ENCODE data around the gene OPCML. TPM values are rescaled to one million over a fixed set of nuclear protein-coding genes. Genes with fewer than 3 reads are reported as not detected.

The OPCML gene
- total RNA-seq, 1 experiment from 2014 or later = not detected

- ChIA-PET POLR2A (no interaction called here), CTCF (no interaction called here)
- Histone ChIP-seq H3K4me3 (ENCODE audit: low read depth in 2 of 2, low read length in 2 of 2) (no peak overlapping the region), H3K36me3 (ENCODE audit: control insufficient read depth, insufficient read depth, low read length) (no peaks in the 10 kb centered on the region), H3K4me1 (ENCODE audit: control insufficient read depth, insufficient read depth, low read length) (no peaks in the 10 kb centered on the region), H3K27ac (ENCODE audit: low read length) (no peak overlapping the region), H3K9me3 (ENCODE audit: control insufficient read depth, insufficient read depth, low read depth, low read length) (no peaks in the 10 kb centered on the region; the same call in 1 of the 2 replicates), H3K27me3 (ENCODE audit: control insufficient read depth, insufficient read depth, low read length) (no peaks in the 10 kb centered on the region)
- ATAC-seq = no peak
- intact Hi-C loops (cut with micrococcal nuclease; ENCODE audit: unreplicated experiment) (no loop called here), in situ Hi-C loops (cut with HindIII; ENCODE audit: low pct_unique_long_range_greater_than_20kb, low sequenced_read_pairs) (no loop called here)
- no peak for DNase-seq (ENCODE audit: low read depth, low spot score)
- no TSS peak for BruUV-seq (replicated peaks)
- TF ChIP-seq SIN3A (IDR thresholded peaks at IDR 0.05; ENCODE audit: borderline replicate concordance, insufficient read depth, low read depth, low read length) (no peak), REST (IDR thresholded peaks at IDR 0.05; ENCODE audit: insufficient read depth in 1 of 2, low read depth in 2 of 2, low read length in 1 of 2) (no peak), POLR2AphosphoS5 (IDR thresholded peaks at IDR 0.05; ENCODE audit: low read depth, low read length) (no peak), TCF7L2 (IDR thresholded peaks at IDR 0.05; ENCODE audit: low read depth, low read length) (no peak), CTCF (IDR thresholded peaks at IDR 0.05) (no peak)
These were observed 1027.7 kb downstream of the OPCML start for GRCh38 chr11:132504501-132505041.

DNA sequence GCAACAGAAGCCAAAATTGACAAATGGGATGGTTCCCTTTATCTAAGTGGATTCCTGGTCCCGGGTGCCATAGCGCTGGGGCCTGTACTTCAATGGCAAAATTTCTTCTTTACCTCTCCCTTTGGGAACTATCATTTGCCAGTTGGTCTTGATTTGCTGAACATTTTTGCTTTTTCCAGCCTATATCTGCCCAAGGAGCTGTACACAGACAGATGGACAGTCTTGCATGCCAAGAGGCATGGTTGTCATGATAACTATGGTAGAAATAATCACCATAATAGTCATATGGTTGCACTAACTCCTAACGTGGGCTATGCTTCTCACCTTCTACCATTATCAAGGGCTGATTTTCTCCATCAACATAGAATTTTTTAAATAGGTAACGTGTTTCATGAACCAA is 1030.9 kb downstream of the OPCML start:
- intact Hi-C loops (cut with micrococcal nuclease; ENCODE audit: unreplicated experiment) = no loop called here
- Histone ChIP-seq H3K27ac (ENCODE audit: low read length) (no peak overlapping the region), H3K4me1 (ENCODE audit: control insufficient read depth, insufficient read depth, low read length) (no peaks in the 10 kb centered on the region), H3K36me3 (ENCODE audit: control insufficient read depth, insufficient read depth, low read length) (no peaks in the 10 kb centered on the region), H3K4me3 (ENCODE audit: low read depth in 2 of 2, low read length in 2 of 2) (no peak overlapping the region), H3K27me3 (ENCODE audit: control insufficient read depth, insufficient read depth, low read length) (no peaks in the 10 kb centered on the region), H3K9me3 (ENCODE audit: control insufficient read depth, insufficient read depth, low read depth, low read length) (no peaks in the 10 kb centered on the region; the same call in 1 of the 2 replicates)
- in situ Hi-C loops (cut with HindIII; ENCODE audit: low pct_unique_long_range_greater_than_20kb, low sequenced_read_pairs) = no loop called here
- TF ChIP-seq POLR2AphosphoS5 (IDR thresholded peaks at IDR 0.05; ENCODE audit: low read depth, low read length) = no peak
- TF ChIP-seq TCF7L2 (IDR thresholded peaks at IDR 0.05; ENCODE audit: low read depth, low read length) = no peak
- no peak for TF ChIP-seq REST (IDR thresholded peaks at IDR 0.05; ENCODE audit: insufficient read depth in 1 of 2, low read depth in 2 of 2, low read length in 1 of 2)
- TF ChIP-seq CTCF (IDR thresholded peaks at IDR 0.05) = no peak
- no peak for TF ChIP-seq SIN3A (IDR thresholded peaks at IDR 0.05; ENCODE audit: borderline replicate concordance, insufficient read depth, low read depth, low read length)
- no peak for ATAC-seq
- DNase-seq (ENCODE audit: low read depth, low spot score) = no peak
- CTCF ChIA-PET = no interaction called here
- POLR2A ChIA-PET = no interaction called here
- BruUV-seq (replicated peaks) = no TSS peak
